ENCODE results near the gene HNRNPUL1.

Gene HNRNPUL1

DNA sequence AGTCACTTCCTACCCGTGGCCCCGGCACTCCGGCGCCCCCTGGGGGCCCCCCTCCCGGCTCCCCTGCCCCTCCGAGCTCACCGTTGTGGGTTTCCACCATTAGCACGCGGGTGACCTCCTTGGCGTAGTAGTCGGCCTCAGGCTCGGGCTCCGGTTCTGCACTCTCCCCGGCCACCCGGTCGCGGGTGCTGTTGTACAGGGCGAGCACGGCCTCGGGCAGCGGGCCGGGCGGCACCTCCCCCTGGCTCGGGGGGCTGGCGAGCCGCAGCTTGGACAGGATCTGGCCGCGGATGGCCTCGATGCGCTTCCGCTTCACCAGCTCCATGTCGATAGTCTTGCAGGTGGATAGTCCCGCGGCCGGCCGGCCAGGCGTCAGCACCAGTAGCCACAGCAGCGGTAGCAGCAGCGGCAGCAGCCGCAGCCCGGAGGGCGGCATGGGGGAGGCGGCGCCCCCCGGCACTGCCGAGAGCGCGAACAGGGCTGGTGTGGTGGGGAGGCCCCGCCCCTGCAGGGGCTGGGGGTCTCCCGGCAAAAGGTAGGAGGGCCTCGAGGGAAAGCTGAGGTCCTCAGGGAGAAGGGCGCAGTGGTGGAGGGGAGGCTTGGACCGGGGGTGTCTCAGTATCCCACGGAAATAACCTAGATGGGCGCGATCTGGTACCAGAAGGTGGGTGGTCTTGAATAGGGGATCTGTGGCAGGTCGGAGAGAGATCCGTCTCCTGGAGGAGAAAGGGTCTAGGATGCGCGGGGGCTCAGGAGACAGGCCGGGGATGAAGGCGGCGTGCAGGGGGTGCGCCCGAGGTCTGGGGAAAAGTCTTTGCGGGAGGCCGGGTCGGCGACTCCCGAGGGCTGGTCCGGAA, 88.7 kb downstream of the HNRNPUL1 start:
- ChIA-PET CTCF (interaction anchor here (0.5 to 1.8 kb wide), 5 partner anchors 11 to 617 kb away, joined by 3 to 5 read pairs (median 4); partner anchors contain the start of gene B9D2), POLR2A (interaction anchor here (0.6 to 5.4 kb wide), 12 partner anchors 11 to 126 kb away, joined by 3 to 51 read pairs (median 5); partner anchors contain the start of genes B9D2, CCDC97 and HNRNPUL1)
- peak; percentile 40 for DNase-seq (ENCODE audit: extremely low spot score)
- TF ChIP-seq L3MBTL2 (conservative IDR thresholded peaks at IDR 0.05): peak; percentile 63
- TF ChIP-seq BHLHE40 (IDR thresholded peaks at IDR 0.05; ENCODE audit: borderline replicate concordance): no peak

DNA sequence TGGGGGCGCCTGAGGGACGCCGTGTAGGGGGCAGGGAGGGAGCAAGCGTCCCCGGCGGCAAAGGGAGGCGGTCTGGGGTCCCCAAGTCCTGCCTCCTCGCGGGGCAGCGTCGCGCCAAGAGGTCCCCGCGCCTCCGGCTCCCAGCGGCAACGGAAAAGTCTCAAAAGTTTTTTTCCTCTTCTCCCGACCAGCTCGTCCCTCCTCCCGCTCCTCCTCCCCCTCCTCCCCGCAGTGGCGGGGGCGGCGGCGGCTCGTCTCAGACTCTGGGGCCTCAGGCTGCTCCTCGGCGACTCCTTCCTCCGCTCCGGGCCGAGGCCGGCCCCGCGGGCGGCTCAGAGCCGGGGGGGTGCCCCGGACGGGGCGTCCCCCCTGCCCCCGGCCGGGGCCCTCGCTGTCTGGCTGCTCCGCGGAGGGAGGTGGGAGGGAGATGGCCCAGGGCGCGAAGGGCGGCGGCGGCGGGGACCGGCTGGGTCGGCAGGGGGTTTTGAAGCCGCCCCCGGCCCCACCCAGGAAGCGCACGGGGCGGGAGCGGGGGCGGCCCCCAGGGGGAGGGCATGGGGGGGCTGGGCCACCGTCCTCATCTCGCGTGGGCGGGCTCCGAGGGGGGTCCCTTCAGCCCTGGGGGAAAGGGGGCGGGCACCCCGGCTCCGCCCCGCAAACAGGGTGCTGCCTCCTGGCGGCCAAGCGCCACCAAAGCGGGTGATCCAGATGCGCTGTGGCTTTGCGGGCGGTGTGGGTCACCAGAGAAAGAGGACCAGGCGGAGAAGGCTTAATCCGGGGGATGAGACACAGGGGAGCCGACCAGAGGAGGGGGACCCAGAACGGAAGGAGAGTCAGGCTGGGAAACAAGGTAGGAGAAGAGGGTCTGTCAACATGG, 89.5 kb downstream of the HNRNPUL1 start, which contains the start of gene TGFB1:
Gene TGFB1 (minus strand): TSS at position 457 of the 877 bp plus-strand sequence. CDS start 878 bp downstream, outside the sequence.
- ChIA-PET CTCF (interaction anchor here (0.5 to 0.9 kb wide), 2 partner anchors 33 to 423 kb away, joined by 3 to 5 read pairs; no protein-coding TSS in a partner anchor), POLR2A (interaction anchor here (0.8 to 5.4 kb wide), 5 partner anchors 10 to 85 kb away, joined by 3 to 51 read pairs (median 5); partner anchors contain the start of gene B9D2)
- TF ChIP-seq ARNT (IDR thresholded peaks at IDR 0.05) (no peak), FOXK2 (IDR thresholded peaks at IDR 0.05) (no peak), SUZ12 (IDR thresholded peaks at IDR 0.05) (no peak), L3MBTL2 (conservative IDR thresholded peaks at IDR 0.05) (no peak), LEF1 (IDR thresholded peaks at IDR 0.05; ENCODE audit: borderline replicate concordance) (no peak), FOXA1 (IDR thresholded peaks at IDR 0.05) (no peak), ELF4 (IDR thresholded peaks at IDR 0.05) (no peak), FOXM1 (IDR thresholded peaks at IDR 0.05; ENCODE audit: borderline replicate concordance) (no peak), TARDBP (IDR thresholded peaks at IDR 0.05) (no peak), ZNF384 (IDR thresholded peaks at IDR 0.05) (no peak), NFRKB (IDR thresholded peaks at IDR 0.05) (no peak), BHLHE40 (IDR thresholded peaks at IDR 0.05; ENCODE audit: borderline replicate concordance) (no peak), CTBP1 (IDR thresholded peaks at IDR 0.05; ENCODE audit: borderline replicate concordance) (no peak), SP1 (IDR thresholded peaks at IDR 0.05) (no peak), HDGF (IDR thresholded peaks at IDR 0.05; ENCODE audit: borderline replicate concordance) (no peak)
- TF ChIP-seq, protein P1, sequence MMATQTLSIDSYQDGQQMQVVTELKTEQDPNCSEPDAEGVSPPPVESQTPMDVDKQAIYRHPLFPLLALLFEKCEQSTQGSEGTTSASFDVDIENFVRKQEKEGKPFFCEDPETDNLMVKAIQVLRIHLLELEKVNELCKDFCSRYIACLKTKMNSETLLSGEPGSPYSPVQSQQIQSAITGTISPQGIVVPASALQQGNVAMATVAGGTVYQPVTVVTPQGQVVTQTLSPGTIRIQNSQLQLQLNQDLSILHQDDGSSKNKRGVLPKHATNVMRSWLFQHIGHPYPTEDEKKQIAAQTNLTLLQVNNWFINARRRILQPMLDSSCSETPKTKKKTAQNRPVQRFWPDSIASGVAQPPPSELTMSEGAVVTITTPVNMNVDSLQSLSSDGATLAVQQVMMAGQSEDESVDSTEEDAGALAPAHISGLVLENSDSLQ (IDR thresholded peaks at IDR 0.05): no peak
- peak; percentile 83 for DNase-seq (ENCODE audit: extremely low spot score)

DNA sequence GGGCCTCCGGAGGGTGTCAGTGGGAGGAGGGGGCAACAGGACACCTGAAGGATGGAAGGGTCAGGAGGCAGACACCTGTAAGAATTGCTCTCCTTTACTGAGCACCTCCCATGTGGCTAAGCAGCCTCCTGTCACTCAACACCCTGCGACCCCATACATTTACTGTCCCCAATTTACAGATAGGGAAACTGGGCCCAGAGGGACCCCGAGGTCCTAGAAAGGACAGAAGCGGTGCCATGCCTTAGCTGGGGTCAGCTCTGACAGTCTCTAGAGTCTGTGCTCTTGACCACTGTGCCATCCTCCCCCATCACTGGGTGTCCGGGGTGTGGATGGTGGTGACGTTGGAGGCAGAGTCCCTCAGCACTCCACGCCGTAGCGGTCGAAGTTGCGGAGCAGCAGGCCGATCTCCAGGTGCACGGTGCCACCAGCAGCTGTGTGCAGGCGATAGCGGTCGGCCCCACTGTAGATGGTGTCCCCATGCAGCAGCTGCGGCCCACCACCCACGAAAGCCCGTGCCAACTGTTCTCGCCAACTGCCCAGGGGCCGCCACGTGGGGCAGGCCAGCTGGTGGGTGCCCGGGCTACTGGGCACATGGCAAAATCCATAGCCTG, 90.3 kb downstream of the HNRNPUL1 start:
- DNase-seq (ENCODE audit: extremely low spot score): no peak
- CTCF ChIA-PET: interaction anchor here (0.6 kb wide), 1 partner anchor 92 kb away, joined by 3 read pairs; no protein-coding TSS in a partner anchor
- TF ChIP-seq ARNT (IDR thresholded peaks at IDR 0.05): no peak
- TF ChIP-seq CTBP1 (IDR thresholded peaks at IDR 0.05; ENCODE audit: borderline replicate concordance): no peak
- no peak for TF ChIP-seq L3MBTL2 (conservative IDR thresholded peaks at IDR 0.05)
- TF ChIP-seq LEF1 (IDR thresholded peaks at IDR 0.05; ENCODE audit: borderline replicate concordance): no peak
- no peak for TF ChIP-seq SUZ12 (IDR thresholded peaks at IDR 0.05)
- TF ChIP-seq ELF4 (IDR thresholded peaks at IDR 0.05): no peak
- TF ChIP-seq FOXM1 (IDR thresholded peaks at IDR 0.05; ENCODE audit: borderline replicate concordance): no peak
- POLR2A ChIA-PET: interaction anchor here (0.9 to 5.4 kb wide), 2 partner anchors 10 to 44 kb away, joined by 3 to 51 read pairs; partner anchors contain the start of gene B9D2

DNA sequence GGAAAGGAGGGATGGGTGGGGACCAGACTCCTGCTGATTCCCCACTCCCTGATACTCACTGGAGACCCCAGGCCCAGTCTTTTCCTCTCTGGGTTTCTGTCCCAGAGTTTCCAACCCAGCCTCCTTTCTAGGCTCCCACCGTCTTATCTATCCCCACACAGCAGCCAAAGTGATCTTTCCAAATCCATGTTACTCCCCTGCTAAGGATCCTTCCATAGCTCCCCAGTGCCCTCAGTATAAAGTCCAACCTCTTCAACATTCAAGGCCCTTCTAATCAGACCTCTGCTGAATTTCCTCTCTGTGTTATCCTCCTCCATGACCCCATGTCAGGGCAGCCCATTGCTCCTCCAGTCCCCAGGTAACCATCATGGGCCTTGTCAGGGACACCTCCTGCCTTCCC, 90.9 kb downstream of the HNRNPUL1 start:
- POLR2A ChIA-PET: interaction anchor here (0.9 to 5.4 kb wide), 2 partner anchors 9 to 44 kb away, joined by 3 to 51 read pairs; partner anchors contain the start of gene B9D2
- no peak for DNase-seq (ENCODE audit: extremely low spot score)
- CTCF ChIA-PET: interaction anchor here (0.6 kb wide), 1 partner anchor 93 kb away, joined by 3 read pairs; no protein-coding TSS in a partner anchor
- no peak for TF ChIP-seq HDGF (IDR thresholded peaks at IDR 0.05; ENCODE audit: borderline replicate concordance)

DNA sequence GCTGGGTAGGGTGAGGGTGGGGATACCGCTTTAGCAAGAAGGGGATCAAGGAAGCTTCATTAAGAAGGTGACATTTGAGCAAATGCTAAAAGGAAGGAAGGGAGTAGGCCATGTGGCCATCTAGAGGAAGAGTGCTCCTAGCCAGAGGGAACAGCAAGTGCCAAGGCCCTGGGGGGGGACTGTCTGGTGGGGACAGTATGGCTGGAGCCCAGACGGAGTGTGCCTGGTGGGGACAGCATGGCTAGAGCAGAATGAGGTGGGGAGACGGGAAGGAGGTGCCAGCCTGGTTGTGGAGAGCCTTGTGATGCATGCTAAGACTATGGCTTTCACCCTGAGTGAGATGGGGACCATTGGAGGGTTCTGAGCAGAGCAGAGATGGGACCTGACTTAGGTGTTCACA, 91.6 kb downstream of the HNRNPUL1 start:
- no peak for DNase-seq (ENCODE audit: extremely low spot score)
- ChIA-PET POLR2A (interaction anchor here (5.4 kb wide), 1 partner anchor 8 kb away, joined by 51 read pairs; the partner anchor contains the start of gene B9D2), CTCF (no interaction called here)
- TF ChIP-seq TARDBP (IDR thresholded peaks at IDR 0.05): no peak

DNA sequence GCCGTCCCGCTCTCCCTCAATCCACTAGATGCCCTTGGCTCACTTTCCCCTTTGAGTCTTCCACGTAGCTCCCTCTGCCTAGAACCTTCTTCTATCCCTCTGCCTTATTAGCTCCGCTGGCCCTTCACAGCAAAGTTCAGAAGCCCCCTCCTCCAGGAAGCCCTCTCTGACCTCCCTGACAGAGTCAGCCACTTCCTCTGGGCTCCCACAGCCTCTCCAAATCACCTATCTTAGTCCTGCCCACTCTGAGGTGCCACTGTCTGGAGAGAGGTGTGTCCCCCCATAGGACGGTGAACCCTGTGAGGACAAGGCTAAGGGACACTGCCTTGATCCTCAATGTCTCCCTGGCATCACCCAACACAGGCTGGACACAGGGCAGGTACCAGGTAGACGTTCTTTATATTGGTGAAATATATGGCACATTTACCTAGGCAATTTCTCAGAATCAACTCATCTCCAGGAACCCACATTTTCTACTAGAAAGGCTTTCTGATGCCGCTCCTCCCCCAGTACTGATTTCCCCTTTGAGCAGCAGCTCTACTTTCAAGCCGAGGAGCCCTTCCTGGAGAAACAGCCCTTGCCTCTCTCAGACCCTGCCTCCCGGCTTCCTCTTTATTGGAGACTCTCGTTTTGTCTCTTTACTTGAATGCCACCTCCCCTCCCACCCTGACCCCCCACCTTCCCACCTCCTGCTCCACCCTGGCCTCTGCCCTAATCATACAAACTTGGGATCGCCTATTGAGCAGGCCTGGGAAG, 93.0 kb downstream of the HNRNPUL1 start:
- POLR2A ChIA-PET: no interaction called here

More for the DNA sequence above, 93.0 kb downstream of the HNRNPUL1 start:
- TF ChIP-seq ELF4 (IDR thresholded peaks at IDR 0.05) (no peak), FOXA1 (IDR thresholded peaks at IDR 0.05) (no peak), TARDBP (IDR thresholded peaks at IDR 0.05) (no peak), BHLHE40 (IDR thresholded peaks at IDR 0.05; ENCODE audit: borderline replicate concordance) (no peak), SP1 (IDR thresholded peaks at IDR 0.05) (no peak), HDGF (IDR thresholded peaks at IDR 0.05; ENCODE audit: borderline replicate concordance) (no peak), FOXM1 (IDR thresholded peaks at IDR 0.05; ENCODE audit: borderline replicate concordance) (no peak)
- TF ChIP-seq, protein P1 (IDR thresholded peaks at IDR 0.05): no peak
- CTCF ChIA-PET: no interaction called here
- no peak for DNase-seq (ENCODE audit: extremely low spot score)

All from HEK293T (cell line).